Erythroblast (primary cell): ENCODE results near the gene COL6A1.

ENCODE experiments used
- GATA1 ChIP-seq: IDR thresholded peaks from 2 replicates; pipeline ENCODE4 v1.6.1; 2011; ENCODE audit warnings: low read depth, mild to moderate bottlenecking, control low read depth, low read length, moderate library complexity
- POLR2A ChIP-seq: IDR thresholded peaks from 2 replicates; pipeline ENCODE4 v1.6.1; 2011; ENCODE audit warnings: mild to moderate bottlenecking, low read length

GRCh38 chr21:46041183-46041582 is 59.6 kb downstream of the COL6A1 start:
- TF ChIP-seq POLR2A (no peak), GATA1 (no peak)
